T-cell (primary cell): ENCODE data around the gene DHX58. TPM values are rescaled to one million over a fixed set of nuclear protein-coding genes. Genes with fewer than 3 reads are reported as not detected.

ENCODE experiments used
- ATAC-seq, 4 experiments: fragments of 200-7000 bp in 3 of 4; fragments of 150-1000 bp in 1 of 4; cut with Tn5 transposase; replicated peaks in 1 of 4; 1 replicate in 3 of 4; 2 replicates in 1 of 4; pipeline ENCODE4 v1.10.0; 2021; ENCODE audit warnings: moderate library complexity in 3 of 4, mild to moderate bottlenecking in 2 of 4, moderate number of reproducible peaks in 1 of 4
- CTCF ChIA-PET, 2 donors: fragments of 300-600 bp; sonication (Branson Sonifier 250); formaldehyde crosslinking; loops; one replicate each; lab custom pipeline; 2022; ENCODE audit warnings: antibody characterized with exemption in 2 of 2; lab: Charles Lee
- POLR2A ChIA-PET, 2 donors: fragments of 300-600 bp; sonication (Branson Sonifier 250); formaldehyde crosslinking; loops; one replicate each; lab custom pipeline; 2022; ENCODE audit warnings: antibody characterized with exemption in 2 of 2; lab: Charles Lee
- DNase-seq, 35 experiments: peaks; one replicate each; pipeline versions ENCODE4 v3.0.0 to v3.0.0-alpha.2; 2013 to 2023
- H3K27ac ChIP-seq: one replicate; pipeline ENCODE4 v1.5.1; 2013; ENCODE audit warnings: low read length
- H3K27me3 ChIP-seq, 2 experiments: replicated peaks in 1 of 2; 1 replicate in 1 of 2; 2 replicates in 1 of 2; pipeline versions ENCODE4 v1.6.1 to v1.7.0; 2013; ENCODE audit warnings: low read length in 1 of 2, mixed read lengths in 1 of 2; ENCODE audit not compliant: control insufficient read depth in 2 of 2, insufficient read depth in 2 of 2; ENCODE audit errors: extremely low read depth in 1 of 2
- H3K36me3 ChIP-seq, 2 donors: 1 replicate in 1 of 2; 2 replicates in 1 of 2; pipeline versions ENCODE4 v1.6.1 to v1.7.0; 2013; ENCODE audit warnings: low read length in 1 of 2; ENCODE audit not compliant: control insufficient read depth in 2 of 2, insufficient read depth in 1 of 2; ENCODE audit errors: extremely low read depth in 1 of 2
- H3K4me1 ChIP-seq, 2 experiments: 1 replicate in 1 of 2; 2 replicates in 1 of 2; pipeline versions ENCODE4 v1.6.1 to v1.7.0; 2013; ENCODE audit warnings: low read length in 2 of 2, mixed read lengths in 1 of 2; ENCODE audit not compliant: insufficient read depth in 2 of 2, control insufficient read depth in 1 of 2; ENCODE audit errors: extremely low read depth in 1 of 2
- H3K4me3 ChIP-seq, 2 donors: 1 replicate in 1 of 2; 2 replicates in 1 of 2; pipeline versions ENCODE4 v1.5.1 to v1.7.0; 2013; ENCODE audit warnings: mild to moderate bottlenecking in 2 of 2, low read length in 1 of 2, moderate library complexity in 1 of 2; ENCODE audit not compliant: control insufficient read depth in 1 of 2; ENCODE audit errors: extremely low read depth in 1 of 2
- H3K9me3 ChIP-seq: 2 replicates; pipeline ENCODE4 v1.7.0; 2013
- H3K27ac Mint-ChIP-seq, 2 donors: one replicate each; pipeline ENCODE4 v1.8.0; 2020 to 2021; ENCODE audit warnings: mild to moderate bottlenecking in 2 of 2, mixed read lengths in 2 of 2
- H3K27me3 Mint-ChIP-seq, 2 donors: one replicate each; pipeline ENCODE4 v1.8.0; 2021 to 2022; ENCODE audit warnings: mixed read lengths in 2 of 2
- H3K36me3 Mint-ChIP-seq: one replicate; pipeline ENCODE4 v1.8.0; 2021; ENCODE audit warnings: mixed read lengths
- H3K4me1 Mint-ChIP-seq, 3 donors: one replicate each; pipeline ENCODE4 v1.8.0; 2020 to 2022; ENCODE audit warnings: mixed read lengths in 3 of 3, mild to moderate bottlenecking in 1 of 3
- H3K4me3 Mint-ChIP-seq, 3 donors: one replicate each; pipeline ENCODE4 v1.8.0; 2020 to 2022; ENCODE audit warnings: mild to moderate bottlenecking in 3 of 3, mixed read lengths in 3 of 3, moderate library complexity in 3 of 3
- H3K9me3 Mint-ChIP-seq, 3 donors: one replicate each; pipeline ENCODE4 v1.8.0; 2020 to 2022; ENCODE audit warnings: mixed read lengths in 3 of 3
- WGBS: methylation state at CpG from one replicate; pipeline ENCODE4 v1.1.5; 2013; ENCODE audit warnings: missing lambda C conversion rate; ENCODE audit not compliant: insufficient coverage; 5-methylcytosine and 5-hydroxymethylcytosine counted together
- total RNA-seq, 35 experiments: library from RNA in 6 of 35; stranded (reverse) in 6 of 35; fragments of 120-200 nt in 1 of 35; gene quantifications; one replicate each; pipeline versions ENCODE4 v1.2.1 to v1.2.4 and lab custom pipeline; 2013 to 2026

Gene DHX58
- total RNA-seq, 5 donors from 2014 or later (not counting 1 experiment from before 2014, with no cell fraction given) = 38.2 to 63.0 (median 41.7) TPM

- WGBS = 53% methylated on average over 4 of the region's 6 CpGs
- CTCF ChIA-PET = no interaction called here
- no peak overlapping the region for H3K27ac ChIP-seq
Observed at GRCh38 chr17:42092939-42093338, 19.6 kb downstream of the DHX58 start.

GRCh38 chr17:42090964-42091790 lies 21.3 kb downstream of the DHX58 start:
- H3K36me3 ChIP-seq = no peaks in the 10 kb centered on the region
- DNase-seq = no peak
- Mint-ChIP-seq H3K36me3 (no peaks in the 10 kb centered on the region), H3K27me3 (peaks cover 16 to 30% of the 10 kb centered on the region in 2 donors), H3K4me3 (no peak overlapping the region), H3K9me3 (no peaks in the 10 kb centered on the region), H3K27ac (no peak overlapping the region), H3K4me1 (no peaks in the 10 kb centered on the region)
- ChIA-PET CTCF (interaction anchor here (0.5 to 1.2 kb wide), 6 partner anchors 19 to 161 kb away, joined by 3 to 4 read pairs (median 4); partner anchors contain the start of gene ODAD4 (in 1 of the 2)), POLR2A (no interaction called here)
- H3K9me3 ChIP-seq = no peaks in the 10 kb centered on the region
- WGBS = 88% methylated on average over 4 of the region's 8 CpGs
- no peaks in the 10 kb centered on the region for H3K4me1 ChIP-seq
- ATAC-seq = no peak
- no peak overlapping the region for H3K27ac ChIP-seq
- peaks cover 0 to 32% of the 10 kb centered on the region in 2 experiments for H3K27me3 ChIP-seq
- H3K4me3 ChIP-seq = no peak overlapping the region

More at GRCh38 chr17:42092939-42093338, 19.6 kb downstream of the DHX58 start:
- Histone ChIP-seq H3K4me1 (peaks cover 4 to 6% of the 10 kb centered on the region in 2 experiments), H3K4me3 (no peak overlapping the region), H3K27me3 (peaks cover 0 to 50% of the 10 kb centered on the region in 2 experiments), H3K9me3 (no peaks in the 10 kb centered on the region), H3K36me3 (no peaks in the 10 kb centered on the region)
- Mint-ChIP-seq H3K4me1 (peaks cover 3 to 6% (median 6%) of the 10 kb centered on the region in 3 donors), H3K9me3 (no peaks in the 10 kb centered on the region), H3K36me3 (no peaks in the 10 kb centered on the region), H3K27ac (no peak overlapping the region), H3K4me3 (no peak overlapping the region), H3K27me3 (peaks cover 24 to 41% of the 10 kb centered on the region in 2 donors)
- DNase-seq = no peak
- POLR2A ChIA-PET = no interaction called here
- ATAC-seq = no peak

DNA sequence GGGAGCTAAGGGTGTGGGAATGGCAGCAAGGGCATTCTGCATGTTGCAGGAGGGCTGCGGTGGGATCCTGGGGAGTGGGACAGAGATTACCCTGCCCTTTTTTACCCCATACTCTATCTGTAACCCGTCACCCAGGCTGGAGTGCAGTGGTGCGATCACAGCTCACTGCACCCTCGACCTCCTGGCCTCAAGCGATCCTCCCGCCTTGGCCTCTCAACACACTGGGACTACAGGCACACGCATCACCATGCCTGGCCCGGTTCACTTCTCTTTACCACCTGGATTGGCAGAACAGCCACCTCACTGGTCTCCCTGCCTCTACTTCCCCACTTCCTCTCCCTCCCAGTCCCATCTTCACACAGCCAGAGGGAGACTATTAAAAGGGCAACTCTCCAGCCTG lies 23.8 kb downstream of the DHX58 start:
- H3K36me3 Mint-ChIP-seq = no peaks in the 10 kb centered on the region
- no peaks in the 10 kb centered on the region for H3K9me3 Mint-ChIP-seq
- 85% methylated on average over 7 of the region's 8 CpGs for WGBS
- CTCF ChIA-PET = interaction anchor here in 1 of 2 donors (0.5 kb wide), 1 partner anchor 124 kb away, joined by 3 read pairs; no protein-coding TSS in a partner anchor
- H3K9me3 ChIP-seq = no peaks in the 10 kb centered on the region
- no peak for DNase-seq
- H3K27ac ChIP-seq = no peak overlapping the region
- no peak for ATAC-seq
- no peak overlapping the region for H3K4me3 ChIP-seq
- H3K4me3 Mint-ChIP-seq = no peak overlapping the region
- POLR2A ChIA-PET = no interaction called here
- no peaks in the 10 kb centered on the region for H3K4me1 ChIP-seq
- H3K27me3 Mint-ChIP-seq = peaks cover 5 to 19% of the 10 kb centered on the region in 2 donors
- H3K4me1 Mint-ChIP-seq = no peaks in the 10 kb centered on the region
- peaks cover 0 to 26% of the 10 kb centered on the region in 2 experiments for H3K27me3 ChIP-seq
- no peaks in the 10 kb centered on the region for H3K36me3 ChIP-seq
- H3K27ac Mint-ChIP-seq = no peak overlapping the region

DNA sequence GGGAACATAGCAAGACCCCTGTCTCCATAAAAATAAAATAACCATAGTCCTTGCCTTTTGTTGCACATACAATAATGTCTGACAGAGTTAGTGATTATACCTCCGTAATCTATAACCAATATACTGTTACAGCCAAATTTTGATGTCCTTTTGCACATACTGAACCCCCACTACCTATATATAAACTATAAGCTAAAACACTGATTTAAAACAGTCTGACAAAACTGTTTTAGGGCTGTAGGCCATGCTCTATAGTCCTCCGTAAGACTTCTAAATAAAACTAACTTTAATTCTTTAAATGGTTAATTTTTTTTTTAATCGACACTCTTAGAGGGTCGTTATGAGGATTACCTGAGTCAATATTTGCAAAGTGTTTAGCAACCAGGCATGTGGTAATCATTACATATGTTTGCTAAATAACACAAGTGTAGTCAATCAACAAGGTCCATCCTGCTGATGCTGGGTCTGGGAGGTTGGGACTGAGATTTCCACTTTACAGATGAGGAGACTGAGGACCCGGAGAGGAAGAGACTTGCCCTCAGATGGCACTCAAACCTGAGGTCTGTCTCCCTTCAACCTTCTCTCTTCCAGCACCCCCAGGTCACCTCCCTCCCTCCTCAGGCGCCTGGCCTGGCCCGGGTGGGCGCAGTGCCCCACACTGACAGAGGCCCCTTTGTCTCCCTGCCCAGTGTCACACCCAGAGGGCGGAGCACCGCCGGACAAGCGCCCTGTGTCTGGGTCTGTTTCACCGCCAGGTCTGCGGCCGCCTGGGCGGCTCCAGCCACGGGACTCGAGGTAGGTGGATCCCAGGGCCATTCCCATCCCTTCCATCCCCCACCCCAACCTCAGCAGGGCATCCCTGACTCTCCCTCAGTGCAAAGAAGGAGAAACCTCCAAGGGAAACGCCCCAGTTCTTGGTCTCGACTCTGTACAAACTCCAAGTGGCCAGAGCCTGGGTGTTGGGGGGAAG lies 24.5 kb downstream of the DHX58 start:
- no peaks in the 10 kb centered on the region for H3K36me3 Mint-ChIP-seq
- Histone ChIP-seq H3K27ac (no peak overlapping the region), H3K4me3 (no peak overlapping the region), H3K9me3 (no peaks in the 10 kb centered on the region), H3K4me1 (no peaks in the 10 kb centered on the region), H3K27me3 (peaks cover 0 to 26% of the 10 kb centered on the region in 2 experiments), H3K36me3 (no peaks in the 10 kb centered on the region)
- H3K4me1 Mint-ChIP-seq = no peaks in the 10 kb centered on the region
- no peaks in the 10 kb centered on the region for H3K9me3 Mint-ChIP-seq
- ChIA-PET CTCF (no interaction called here), POLR2A (interaction anchor here in 1 of 2 donors (1.0 kb wide), 1 partner anchor 23 kb away, joined by 5 read pairs; no protein-coding TSS in a partner anchor)
- no peak for ATAC-seq
- no peak overlapping the region for H3K27ac Mint-ChIP-seq
- WGBS = 94% methylated on average over 9 of the region's 20 CpGs
- no peak overlapping the region for H3K4me3 Mint-ChIP-seq
- no peak for DNase-seq
- peaks cover 5 to 18% of the 10 kb centered on the region in 2 donors for H3K27me3 Mint-ChIP-seq

- no peaks in the 10 kb centered on the region for H3K9me3 ChIP-seq
- no peak overlapping the region for H3K27ac ChIP-seq
- ATAC-seq = no peak
- H3K4me3 Mint-ChIP-seq = no peak overlapping the region
- H3K27me3 Mint-ChIP-seq = peaks cover 5 to 17% of the 10 kb centered on the region in 2 donors
- no peaks in the 10 kb centered on the region for H3K4me1 ChIP-seq
- no peaks in the 10 kb centered on the region for H3K36me3 Mint-ChIP-seq
- no peak overlapping the region for H3K4me3 ChIP-seq
- WGBS = 86% methylated on average over 4 of the region's 7 CpGs
- CTCF ChIA-PET = no interaction called here
- DNase-seq = no peak
- POLR2A ChIA-PET = interaction anchor here in 1 of 2 donors (1.0 kb wide), 1 partner anchor 22 kb away, joined by 5 read pairs; no protein-coding TSS in a partner anchor
- peaks cover 0 to 30% of the 10 kb centered on the region in 2 experiments for H3K27me3 ChIP-seq
- no peaks in the 10 kb centered on the region for H3K36me3 ChIP-seq
- no peaks in the 10 kb centered on the region for H3K4me1 Mint-ChIP-seq
- no peak overlapping the region for H3K27ac Mint-ChIP-seq
- no peaks in the 10 kb centered on the region for H3K9me3 Mint-ChIP-seq
Observed at GRCh38 chr17:42087042-42087701, 25.3 kb downstream of the DHX58 start.
